ENCODE measurements around the gene HBM.
"Not testable (repeated sequence)": the region's sequence is repeated elsewhere in the genome, so short reads cannot be mapped to it uniquely, and the experiment has no call there.

Gene HBM

DNA sequence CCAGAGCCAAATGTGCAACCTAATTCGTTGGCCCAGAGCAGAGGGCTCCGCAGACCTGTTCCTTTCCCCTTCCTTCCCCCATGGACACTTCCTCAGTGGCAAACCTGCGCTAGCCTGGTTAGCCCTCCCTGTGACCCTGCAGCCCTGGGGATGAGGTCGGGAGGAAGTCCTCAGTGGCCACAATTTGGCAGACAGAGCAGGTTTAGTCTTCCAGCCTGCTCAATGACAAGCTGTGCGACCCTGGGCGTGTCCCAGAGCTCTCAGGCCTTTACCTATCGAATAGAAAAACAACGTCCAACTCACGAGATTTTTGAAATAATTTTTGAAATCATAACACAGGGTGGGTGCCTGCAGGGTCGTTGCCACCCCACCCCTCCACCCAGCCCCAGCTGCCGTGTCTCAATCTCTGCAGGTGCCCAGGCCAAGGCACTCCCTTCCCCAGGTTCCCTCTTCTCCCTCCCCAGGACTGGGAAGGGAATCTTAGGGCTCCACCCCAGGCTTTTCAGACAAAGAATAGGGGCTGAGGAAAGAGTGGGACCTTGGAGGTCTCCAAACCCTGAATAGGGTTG, 1.4 kb downstream of the HBM start:
- DNase-seq (ENCODE audit: extremely low read depth in 1 of 2, low read depth in 1 of 2), result no peak

DNA sequence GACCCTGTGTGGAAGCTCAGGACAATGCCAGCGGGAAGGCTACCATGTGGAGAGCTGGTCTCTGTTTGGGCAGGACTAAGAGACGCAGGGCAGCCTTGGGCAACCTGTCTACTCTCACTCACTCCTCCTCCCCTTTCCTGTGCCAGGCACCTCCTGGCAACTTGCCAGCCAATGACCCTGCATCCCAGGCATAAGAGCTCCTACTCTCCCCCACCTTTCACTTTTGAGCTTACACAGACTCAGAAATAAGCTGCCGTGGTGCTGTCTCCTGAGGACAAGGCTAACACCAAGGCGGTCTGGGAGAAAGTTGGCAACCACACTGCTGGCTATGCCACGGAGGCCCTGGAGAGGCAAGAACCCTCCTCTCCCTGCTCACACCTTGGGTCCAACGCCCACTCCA, 2.6 kb downstream of the HBM start:
- no peak for DNase-seq (ENCODE audit: extremely low read depth in 1 of 2, low read depth in 1 of 2)

DNA sequence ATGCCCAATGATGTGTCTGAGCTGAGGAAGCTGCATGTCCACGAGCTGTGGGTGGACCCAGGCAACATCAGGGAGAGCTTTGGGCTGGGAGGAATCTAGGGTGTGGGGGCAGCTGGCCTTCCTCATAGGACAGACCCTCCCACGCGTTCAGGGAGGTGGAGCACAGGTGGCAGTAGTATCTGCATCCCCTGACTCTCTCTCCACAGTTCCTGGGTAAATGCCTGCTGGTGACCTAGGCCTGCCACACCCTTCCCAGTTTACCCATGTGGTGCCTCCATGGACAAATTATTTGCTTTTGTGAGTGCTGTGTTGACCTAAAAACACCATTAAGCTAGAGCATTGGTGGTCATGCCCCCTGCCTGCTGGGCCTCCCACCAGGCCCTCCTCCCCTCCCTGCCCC, 3.2 kb downstream of the HBM start:
- no peak for DNase-seq (ENCODE audit: extremely low read depth in 1 of 2, low read depth in 1 of 2)

DNA sequence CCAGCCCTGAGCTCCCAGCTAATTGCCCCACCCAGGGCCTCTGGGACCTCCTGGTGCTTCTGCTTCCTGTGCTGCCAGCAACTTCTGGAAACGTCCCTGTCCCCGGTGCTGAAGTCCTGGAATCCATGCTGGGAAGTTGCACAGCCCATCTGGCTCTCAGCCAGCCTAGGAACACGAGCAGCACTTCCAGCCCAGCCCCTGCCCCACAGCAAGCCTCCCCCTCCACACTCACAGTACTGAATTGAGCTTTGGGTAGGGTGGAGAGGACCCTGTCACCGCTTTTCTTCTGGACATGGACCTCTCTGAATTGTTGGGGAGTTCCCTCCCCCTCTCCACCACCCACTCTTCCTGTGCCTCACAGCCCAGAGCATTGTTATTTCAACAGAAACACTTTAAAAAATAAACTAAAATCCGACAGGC, 4.3 kb downstream of the HBM start:
- not testable (repeated sequence) for DNase-seq (ENCODE audit: extremely low read depth in 1 of 2, low read depth in 1 of 2)

DNA sequence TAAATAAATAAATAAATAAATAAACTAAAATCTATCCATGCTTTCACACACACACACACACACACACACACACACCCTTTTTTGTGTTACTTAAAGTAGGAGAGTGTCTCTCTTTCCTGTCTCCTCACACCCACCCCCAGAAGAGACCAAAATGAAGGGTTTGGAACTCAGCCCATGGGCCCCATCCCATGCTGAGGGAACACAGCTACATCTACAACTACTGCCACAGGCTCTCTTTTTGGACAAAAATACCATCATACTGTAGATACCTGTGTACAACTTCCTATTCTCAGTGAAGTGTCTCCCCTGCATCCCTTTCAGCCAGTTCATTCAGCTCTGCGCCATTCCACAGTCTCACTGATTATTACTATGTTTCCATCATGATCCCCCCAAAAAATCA, 5.0 kb downstream of the HBM start:
- no peak for DNase-seq (ENCODE audit: extremely low read depth in 1 of 2, low read depth in 1 of 2)

DNA sequence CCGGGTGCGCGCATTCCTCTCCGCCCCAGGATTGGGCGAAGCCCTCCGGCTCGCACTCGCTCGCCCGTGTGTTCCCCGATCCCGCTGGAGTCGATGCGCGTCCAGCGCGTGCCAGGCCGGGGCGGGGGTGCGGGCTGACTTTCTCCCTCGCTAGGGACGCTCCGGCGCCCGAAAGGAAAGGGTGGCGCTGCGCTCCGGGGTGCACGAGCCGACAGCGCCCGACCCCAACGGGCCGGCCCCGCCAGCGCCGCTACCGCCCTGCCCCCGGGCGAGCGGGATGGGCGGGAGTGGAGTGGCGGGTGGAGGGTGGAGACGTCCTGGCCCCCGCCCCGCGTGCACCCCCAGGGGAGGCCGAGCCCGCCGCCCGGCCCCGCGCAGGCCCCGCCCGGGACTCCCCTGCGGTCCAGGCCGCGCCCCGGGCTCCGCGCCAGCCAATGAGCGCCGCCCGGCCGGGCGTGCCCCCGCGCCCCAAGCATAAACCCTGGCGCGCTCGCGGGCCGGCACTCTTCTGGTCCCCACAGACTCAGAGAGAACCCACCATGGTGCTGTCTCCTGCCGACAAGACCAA, 6.7 kb downstream of the HBM start, which contains the start of gene HBA2:
TSS of gene HBA2 (plus strand) at position 503 of the 568 bp plus-strand sequence. CDS start at position 540, 37 bp downstream.
- not testable (repeated sequence) for DNase-seq (ENCODE audit: extremely low read depth in 1 of 2, low read depth in 1 of 2)

DNA sequence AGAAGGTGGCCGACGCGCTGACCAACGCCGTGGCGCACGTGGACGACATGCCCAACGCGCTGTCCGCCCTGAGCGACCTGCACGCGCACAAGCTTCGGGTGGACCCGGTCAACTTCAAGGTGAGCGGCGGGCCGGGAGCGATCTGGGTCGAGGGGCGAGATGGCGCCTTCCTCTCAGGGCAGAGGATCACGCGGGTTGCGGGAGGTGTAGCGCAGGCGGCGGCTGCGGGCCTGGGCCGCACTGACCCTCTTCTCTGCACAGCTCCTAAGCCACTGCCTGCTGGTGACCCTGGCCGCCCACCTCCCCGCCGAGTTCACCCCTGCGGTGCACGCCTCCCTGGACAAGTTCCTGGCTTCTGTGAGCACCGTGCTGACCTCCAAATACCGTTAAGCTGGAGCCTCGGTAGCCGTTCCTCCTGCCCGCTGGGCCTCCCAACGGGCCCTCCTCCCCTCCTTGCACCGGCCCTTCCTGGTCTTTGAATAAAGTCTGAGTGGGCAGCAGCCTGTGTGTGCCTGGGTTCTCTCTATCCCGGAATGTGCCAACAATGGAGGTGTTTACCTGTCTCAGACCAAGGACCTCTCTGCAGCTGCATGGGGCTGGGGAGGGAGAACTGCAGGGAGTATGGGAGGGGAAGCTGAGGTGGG, 7.6 kb downstream of the HBM start:
- not testable (repeated sequence) for DNase-seq (ENCODE audit: extremely low read depth in 1 of 2, low read depth in 1 of 2)

DNA sequence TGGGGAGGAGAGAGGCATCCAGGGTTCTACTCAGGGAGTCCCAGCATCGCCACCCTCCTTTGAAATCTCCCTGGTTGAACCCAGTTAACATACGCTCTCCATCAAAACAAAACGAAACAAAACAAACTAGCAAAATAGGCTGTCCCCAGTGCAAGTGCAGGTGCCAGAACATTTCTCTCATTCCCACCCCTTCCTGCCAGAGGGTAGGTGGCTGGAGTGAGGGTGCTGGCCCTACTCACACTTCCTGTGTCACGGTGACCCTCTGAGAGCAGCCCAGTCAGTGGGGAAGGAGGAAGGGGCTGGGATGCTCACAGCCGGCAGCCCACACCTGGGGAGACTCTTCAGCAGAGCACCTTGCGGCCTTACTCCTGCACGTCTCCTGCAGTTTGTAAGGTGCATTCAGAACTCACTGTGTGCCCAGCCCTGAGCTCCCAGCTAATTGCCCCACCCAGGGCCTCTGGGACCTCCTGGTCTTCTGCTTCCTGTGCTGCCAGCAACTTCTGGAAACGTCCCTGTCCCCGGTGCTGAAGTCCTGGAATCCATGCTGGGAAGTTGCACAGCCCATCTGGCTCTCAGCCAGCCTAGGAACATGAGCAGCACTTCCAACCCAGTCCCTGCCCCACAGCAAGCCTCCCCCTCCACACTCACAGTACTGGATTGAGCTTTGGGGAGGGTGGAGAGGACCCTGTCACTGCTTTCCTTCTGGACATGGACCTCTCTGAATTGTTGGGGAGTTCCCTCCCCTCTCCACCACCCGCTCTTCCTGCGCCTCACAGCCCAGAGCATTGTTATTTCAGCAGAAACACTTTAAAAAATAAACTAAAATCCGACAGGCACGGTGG, 8.4 kb downstream of the HBM start:
- DNase-seq (ENCODE audit: extremely low read depth in 1 of 2, low read depth in 1 of 2), result not testable (repeated sequence)

DNA sequence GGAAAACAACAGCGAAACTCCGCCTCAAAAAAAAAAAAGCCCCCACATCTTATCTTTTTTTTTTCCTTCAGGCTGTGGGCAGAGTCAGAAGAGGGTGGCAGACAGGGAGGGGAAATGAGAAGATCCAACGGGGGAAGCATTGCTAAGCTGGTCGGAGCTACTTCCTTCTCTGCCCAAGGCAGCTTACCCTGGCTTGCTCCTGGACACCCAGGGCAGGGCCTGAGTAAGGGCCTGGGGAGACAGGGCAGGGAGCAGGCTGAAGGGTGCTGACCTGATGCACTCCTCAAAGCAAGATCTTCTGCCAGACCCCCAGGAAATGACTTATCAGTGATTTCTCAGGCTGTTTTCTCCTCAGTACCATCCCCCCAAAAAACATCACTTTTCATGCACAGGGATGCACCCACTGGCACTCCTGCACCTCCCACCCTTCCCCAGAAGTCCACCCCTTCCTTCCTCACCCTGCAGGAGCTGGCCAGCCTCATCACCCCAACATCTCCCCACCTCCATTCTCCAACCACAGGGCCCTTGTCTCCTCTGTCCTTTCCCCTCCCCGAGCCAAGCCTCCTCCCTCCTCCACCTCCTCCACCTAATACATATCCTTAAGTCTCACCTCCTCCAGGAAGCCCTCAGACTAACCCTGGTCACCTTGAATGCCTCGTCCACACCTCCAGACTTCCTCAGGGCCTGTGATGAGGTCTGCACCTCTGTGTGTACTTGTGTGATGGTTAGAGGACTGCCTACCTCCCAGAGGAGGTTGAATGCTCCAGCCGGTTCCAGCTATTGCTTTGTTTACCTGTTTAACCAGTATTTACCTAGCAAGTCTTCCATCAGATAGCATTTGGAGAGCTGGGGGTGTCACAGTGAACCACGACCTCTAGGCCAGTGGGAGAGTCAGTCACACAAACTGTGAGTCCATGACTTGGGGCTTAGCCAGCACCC, 9.5 kb downstream of the HBM start:
- DNase-seq (ENCODE audit: extremely low read depth in 1 of 2, low read depth in 1 of 2), result no peak

DNA sequence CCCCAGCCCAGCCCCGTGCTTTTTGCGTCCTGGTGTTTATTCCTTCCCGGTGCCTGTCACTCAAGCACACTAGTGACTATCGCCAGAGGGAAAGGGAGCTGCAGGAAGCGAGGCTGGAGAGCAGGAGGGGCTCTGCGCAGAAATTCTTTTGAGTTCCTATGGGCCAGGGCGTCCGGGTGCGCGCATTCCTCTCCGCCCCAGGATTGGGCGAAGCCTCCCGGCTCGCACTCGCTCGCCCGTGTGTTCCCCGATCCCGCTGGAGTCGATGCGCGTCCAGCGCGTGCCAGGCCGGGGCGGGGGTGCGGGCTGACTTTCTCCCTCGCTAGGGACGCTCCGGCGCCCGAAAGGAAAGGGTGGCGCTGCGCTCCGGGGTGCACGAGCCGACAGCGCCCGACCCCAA, 10.2 kb downstream of the HBM start:
- not testable (repeated sequence) for DNase-seq (ENCODE audit: extremely low read depth in 1 of 2, low read depth in 1 of 2)

DNA sequence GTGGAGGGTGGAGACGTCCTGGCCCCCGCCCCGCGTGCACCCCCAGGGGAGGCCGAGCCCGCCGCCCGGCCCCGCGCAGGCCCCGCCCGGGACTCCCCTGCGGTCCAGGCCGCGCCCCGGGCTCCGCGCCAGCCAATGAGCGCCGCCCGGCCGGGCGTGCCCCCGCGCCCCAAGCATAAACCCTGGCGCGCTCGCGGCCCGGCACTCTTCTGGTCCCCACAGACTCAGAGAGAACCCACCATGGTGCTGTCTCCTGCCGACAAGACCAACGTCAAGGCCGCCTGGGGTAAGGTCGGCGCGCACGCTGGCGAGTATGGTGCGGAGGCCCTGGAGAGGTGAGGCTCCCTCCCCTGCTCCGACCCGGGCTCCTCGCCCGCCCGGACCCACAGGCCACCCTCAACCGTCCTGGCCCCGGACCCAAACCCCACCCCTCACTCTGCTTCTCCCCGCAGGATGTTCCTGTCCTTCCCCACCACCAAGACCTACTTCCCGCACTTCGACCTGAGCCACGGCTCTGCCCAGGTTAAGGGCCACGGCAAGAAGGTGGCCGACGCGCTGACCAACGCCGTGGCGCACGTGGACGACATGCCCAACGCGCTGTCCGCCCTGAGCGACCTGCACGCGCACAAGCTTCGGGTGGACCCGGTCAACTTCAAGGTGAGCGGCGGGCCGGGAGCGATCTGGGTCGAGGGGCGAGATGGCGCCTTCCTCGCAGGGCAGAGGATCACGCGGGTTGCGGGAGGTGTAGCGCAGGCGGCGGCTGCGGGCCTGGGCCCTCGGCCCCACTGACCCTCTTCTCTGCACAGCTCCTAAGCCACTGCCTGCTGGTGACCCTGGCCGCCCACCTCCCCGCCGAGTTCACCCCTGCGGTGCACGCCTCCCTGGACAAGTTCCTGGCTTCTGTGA, 11.0 kb downstream of the HBM start, which contains the start of gene HBA1:
TSS of gene HBA1 (plus strand) at position 204 of the 906 bp plus-strand sequence. CDS start at position 241, 37 bp downstream.
- DNase-seq (ENCODE audit: extremely low read depth in 1 of 2, low read depth in 1 of 2), result not testable (repeated sequence)

DNA sequence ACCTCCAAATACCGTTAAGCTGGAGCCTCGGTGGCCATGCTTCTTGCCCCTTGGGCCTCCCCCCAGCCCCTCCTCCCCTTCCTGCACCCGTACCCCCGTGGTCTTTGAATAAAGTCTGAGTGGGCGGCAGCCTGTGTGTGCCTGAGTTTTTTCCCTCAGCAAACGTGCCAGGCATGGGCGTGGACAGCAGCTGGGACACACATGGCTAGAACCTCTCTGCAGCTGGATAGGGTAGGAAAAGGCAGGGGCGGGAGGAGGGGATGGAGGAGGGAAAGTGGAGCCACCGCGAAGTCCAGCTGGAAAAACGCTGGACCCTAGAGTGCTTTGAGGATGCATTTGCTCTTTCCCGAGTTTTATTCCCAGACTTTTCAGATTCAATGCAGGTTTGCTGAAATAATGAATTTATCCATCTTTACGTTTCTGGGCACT, 11.6 kb downstream of the HBM start:
- no peak for DNase-seq (ENCODE audit: extremely low read depth in 1 of 2, low read depth in 1 of 2)

DNA sequence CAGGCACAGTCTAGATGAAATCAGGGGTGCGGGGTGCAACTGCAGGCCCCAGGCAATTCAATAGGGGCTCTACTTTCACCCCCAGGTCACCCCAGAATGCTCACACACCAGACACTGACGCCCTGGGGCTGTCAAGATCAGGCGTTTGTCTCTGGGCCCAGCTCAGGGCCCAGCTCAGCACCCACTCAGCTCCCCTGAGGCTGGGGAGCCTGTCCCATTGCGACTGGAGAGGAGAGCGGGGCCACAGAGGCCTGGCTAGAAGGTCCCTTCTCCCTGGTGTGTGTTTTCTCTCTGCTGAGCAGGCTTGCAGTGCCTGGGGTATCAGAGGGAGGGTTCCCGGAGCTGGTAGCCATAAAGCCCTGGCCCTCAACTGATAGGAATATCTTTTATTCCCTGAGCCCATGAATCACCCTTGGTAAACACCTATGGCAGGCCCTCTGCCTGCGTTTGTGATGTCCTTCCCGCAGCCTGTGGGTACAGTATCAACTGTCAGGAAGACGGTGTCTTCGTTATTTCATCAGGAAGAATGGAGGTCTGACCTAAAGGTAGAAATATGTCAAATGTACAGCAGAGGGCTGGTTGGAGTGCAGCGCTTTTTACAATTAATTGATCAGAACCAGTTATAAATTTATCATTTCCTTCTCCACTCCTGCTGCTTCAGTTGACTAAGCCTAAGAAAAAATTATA, 12.3 kb downstream of the HBM start:
- no peak for DNase-seq (ENCODE audit: extremely low read depth in 1 of 2, low read depth in 1 of 2)

DNA sequence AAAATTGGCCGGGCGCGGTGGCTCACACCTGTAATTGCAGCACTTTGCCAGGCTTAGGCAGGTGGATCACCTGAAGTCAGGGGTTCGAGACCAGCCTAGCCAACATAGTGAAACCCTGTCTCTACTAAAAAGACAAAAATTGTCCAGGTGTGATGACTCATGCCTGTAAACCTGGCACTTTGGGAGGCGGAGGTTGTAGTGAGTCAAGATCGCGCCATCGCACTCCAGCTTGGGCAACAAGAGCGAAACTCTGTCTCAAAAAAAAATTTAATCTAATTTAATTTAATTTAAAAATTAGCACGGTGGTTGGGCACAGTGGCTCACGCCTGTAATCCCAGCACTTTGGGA, 12.9 kb downstream of the HBM start:
- DNase-seq (ENCODE audit: extremely low read depth in 1 of 2, low read depth in 1 of 2), result no peak

DNA sequence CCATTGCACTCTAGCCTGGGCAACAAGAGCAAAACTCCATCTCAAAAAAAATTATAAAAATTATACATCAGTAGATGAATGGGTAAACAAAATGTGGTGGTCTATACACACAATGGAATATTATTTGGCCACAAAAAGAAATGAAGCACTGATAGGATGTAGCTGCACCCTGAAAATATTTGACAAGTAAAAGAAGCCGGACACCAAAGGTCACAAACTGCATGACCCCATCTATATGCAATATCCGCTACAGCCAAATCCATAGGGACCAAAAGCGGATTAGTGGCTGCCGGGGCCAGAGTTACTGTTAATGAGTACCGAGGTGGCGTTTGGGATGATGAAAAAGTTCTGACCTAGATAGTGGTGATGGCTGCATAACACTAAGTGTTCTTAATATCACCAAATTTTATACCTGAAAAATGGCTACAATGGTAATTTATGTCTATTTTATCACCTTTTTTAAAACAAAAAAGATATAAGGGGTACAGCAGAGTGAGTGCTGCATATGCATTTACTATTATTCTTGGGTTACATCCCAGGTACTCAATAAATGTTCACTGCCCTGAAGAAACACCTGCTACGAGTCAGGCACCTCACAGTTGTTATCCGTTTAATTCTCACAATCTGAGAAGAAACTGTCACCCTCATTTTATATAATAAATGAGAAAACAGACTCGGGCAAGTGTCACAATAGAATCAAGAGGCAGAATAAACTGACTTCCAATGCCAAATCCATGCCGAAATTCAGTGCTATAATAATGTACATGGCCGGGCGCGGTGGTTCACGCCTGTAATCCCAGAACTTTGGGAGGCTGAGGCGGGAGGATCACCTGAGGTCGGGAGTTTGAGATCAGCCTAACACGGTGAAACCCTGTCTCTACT, 13.7 kb downstream of the HBM start:
- DNase-seq (ENCODE audit: extremely low read depth in 1 of 2, low read depth in 1 of 2), result no peak

DNA sequence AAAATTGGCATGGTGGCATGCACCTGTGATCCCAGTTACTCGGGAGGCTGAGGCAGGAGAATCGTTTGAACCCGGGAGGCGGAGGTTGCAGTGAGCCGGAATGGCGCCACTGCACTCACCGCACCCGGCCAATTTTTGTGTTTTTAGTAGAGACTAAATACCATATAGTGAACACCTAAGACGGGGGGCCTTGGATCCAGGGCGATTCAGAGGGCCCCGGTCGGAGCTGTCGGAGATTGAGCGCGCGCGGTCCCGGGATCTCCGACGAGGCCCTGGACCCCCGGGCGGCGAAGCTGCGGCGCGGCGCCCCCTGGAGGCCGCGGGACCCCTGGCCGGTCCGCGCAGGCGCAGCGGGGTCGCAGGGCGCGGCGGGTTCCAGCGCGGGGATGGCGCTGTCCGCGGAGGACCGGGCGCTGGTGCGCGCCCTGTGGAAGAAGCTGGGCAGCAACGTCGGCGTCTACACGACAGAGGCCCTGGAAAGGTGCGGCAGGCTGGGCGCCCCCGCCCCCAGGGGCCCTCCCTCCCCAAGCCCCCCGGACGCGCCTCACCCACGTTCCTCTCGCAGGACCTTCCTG, 14.4 kb downstream of the HBM start, which contains the start of gene HBQ1:
TSS of gene HBQ1 (plus strand) at position 359 of the 575 bp plus-strand sequence. CDS start at position 387, 28 bp downstream.
- peak in 1 of 2 donors; percentile 24 for DNase-seq (ENCODE audit: extremely low read depth in 1 of 2, low read depth in 1 of 2)
